ENCODE measurements around the gene LRFN5.

The LRFN5 gene

GRCh38 chr14:41604721-41605531 lies 1.8 kb upstream of the LRFN5 start:
- H3K4me3 ChIP-seq (ENCODE audit: low read length) = no peak overlapping the region
- no peak for DNase-seq (ENCODE audit: low read depth)

GRCh38 chr14:41605550-41606281 lies 960 bp upstream of the LRFN5 start:
- no peak overlapping the region for H3K4me3 ChIP-seq (ENCODE audit: low read length)
- no peak for TF ChIP-seq CTCF (IDR thresholded peaks at IDR 0.05; ENCODE audit: insufficient read depth, low read depth, low read length, missing control alignments)
- no peak for DNase-seq (ENCODE audit: low read depth)

More at GRCh38 chr14:41604721-41605531, 1.8 kb upstream of the LRFN5 start:
- no peak for TF ChIP-seq CTCF (IDR thresholded peaks at IDR 0.05; ENCODE audit: insufficient read depth, low read depth, low read length, missing control alignments)

- no peak for TF ChIP-seq CTCF (IDR thresholded peaks at IDR 0.05; ENCODE audit: insufficient read depth, low read depth, low read length, missing control alignments)
- DNase-seq (ENCODE audit: low read depth) = no peak
- no peak overlapping the region for H3K4me3 ChIP-seq (ENCODE audit: low read length)
These were observed 469 bp upstream of the LRFN5 start for GRCh38 chr14:41606282-41606531.

- H3K4me3 ChIP-seq (ENCODE audit: low read length) = no peak overlapping the region
- DNase-seq (ENCODE audit: low read depth) = no peak
- TF ChIP-seq CTCF (IDR thresholded peaks at IDR 0.05; ENCODE audit: insufficient read depth, low read depth, low read length, missing control alignments) = no peak
These were observed 664 bp downstream of the LRFN5 start for GRCh38 chr14:41607304-41607775.

GRCh38 chr14:41607966-41608663 lies 1.4 kb downstream of the LRFN5 start:
- DNase-seq (ENCODE audit: low read depth) = no peak
- TF ChIP-seq CTCF (IDR thresholded peaks at IDR 0.05; ENCODE audit: insufficient read depth, low read depth, low read length, missing control alignments) = no peak
- H3K4me3 ChIP-seq (ENCODE audit: low read length) = no peak overlapping the region

- DNase-seq (ENCODE audit: low read depth) = no peak
- TF ChIP-seq CTCF (IDR thresholded peaks at IDR 0.05; ENCODE audit: insufficient read depth, low read depth, low read length, missing control alignments) = no peak
- no peak overlapping the region for H3K4me3 ChIP-seq (ENCODE audit: low read length)
These were observed 2.2 kb downstream of the LRFN5 start for GRCh38 chr14:41608681-41609390.
